Colonic mucosa (tissue), 4 donors: ENCODE results near the gene CNPY3. TPM values are rescaled to one million over a fixed set of nuclear protein-coding genes. Genes with fewer than 3 reads are reported as not detected.

Source experiments
- DNase-seq: peaks from one replicate; pipeline ENCODE4 v3.0.0-alpha.2; 2020
- H3K27ac ChIP-seq: fragments of 200-600 bp; one replicate; pipeline ENCODE4 v1.8.0; 2021
- H3K27me3 ChIP-seq: fragments of 200-600 bp; one replicate; pipeline ENCODE4 v1.8.0; 2021
- H3K36me3 ChIP-seq: fragments of 200-600 bp; one replicate; pipeline ENCODE4 v1.8.0; 2021
- H3K4me1 ChIP-seq: fragments of 200-600 bp; one replicate; pipeline ENCODE4 v1.8.0; 2021; ENCODE audit warnings: mild to moderate bottlenecking
- H3K4me3 ChIP-seq: fragments of 200-600 bp; one replicate; pipeline ENCODE4 v1.8.0; 2021
- H3K9ac ChIP-seq, 2 donors: one replicate each; pipeline ENCODE4 v1.7.0; 2013; ENCODE audit warnings: control low read depth in 2 of 2, low read depth in 2 of 2, low read length in 2 of 2
- H3K9me3 ChIP-seq: fragments of 200-600 bp; one replicate; pipeline ENCODE4 v1.8.0; 2021
- intact Hi-C: fragments of 100-400 bp; cut with DNase I; formaldehyde crosslinking; loops from one replicate; pipeline ENCODE4 v1.14.1; 2022
- total RNA-seq, 2 donors: library from RNA; stranded (reverse); fragmentation: NEBNext Ultra II Directional in 1 of 2; extraction: Animal tissue kit (Norgen Biotek cat#: 25700) in 1 of 2; gene quantifications; one replicate each; pipeline ENCODE4 v1.2.1, GENCODE V29; 2021
- TF ChIP-seq, protein P1 (sequence below): fragments of 200-600 bp; IDR thresholded peaks from one replicate; pipeline ENCODE4 v1.8.0; 2022; ENCODE audit warnings: antibody characterized with exemption, mild to moderate bottlenecking
- donor health status: healthy.
- donor health status: DM: no; HTN: no; CAD: no.
- donor health status: DM: no; HTN: no; CAD: no.

CNPY3 gene
- total RNA-seq, 2 donors from 2014 or later, result 31.1 to 47.9 TPM

GRCh38 chr6:42921801-42922200 is 7.5 kb upstream of the CNPY3 start:
- H3K27ac ChIP-seq, result no peak overlapping the region
- DNase-seq, result no peak
- no peak overlapping the region for H3K9ac ChIP-seq
- no peaks in the 10 kb centered on the region for H3K4me1 ChIP-seq
- TF ChIP-seq, protein P1, sequence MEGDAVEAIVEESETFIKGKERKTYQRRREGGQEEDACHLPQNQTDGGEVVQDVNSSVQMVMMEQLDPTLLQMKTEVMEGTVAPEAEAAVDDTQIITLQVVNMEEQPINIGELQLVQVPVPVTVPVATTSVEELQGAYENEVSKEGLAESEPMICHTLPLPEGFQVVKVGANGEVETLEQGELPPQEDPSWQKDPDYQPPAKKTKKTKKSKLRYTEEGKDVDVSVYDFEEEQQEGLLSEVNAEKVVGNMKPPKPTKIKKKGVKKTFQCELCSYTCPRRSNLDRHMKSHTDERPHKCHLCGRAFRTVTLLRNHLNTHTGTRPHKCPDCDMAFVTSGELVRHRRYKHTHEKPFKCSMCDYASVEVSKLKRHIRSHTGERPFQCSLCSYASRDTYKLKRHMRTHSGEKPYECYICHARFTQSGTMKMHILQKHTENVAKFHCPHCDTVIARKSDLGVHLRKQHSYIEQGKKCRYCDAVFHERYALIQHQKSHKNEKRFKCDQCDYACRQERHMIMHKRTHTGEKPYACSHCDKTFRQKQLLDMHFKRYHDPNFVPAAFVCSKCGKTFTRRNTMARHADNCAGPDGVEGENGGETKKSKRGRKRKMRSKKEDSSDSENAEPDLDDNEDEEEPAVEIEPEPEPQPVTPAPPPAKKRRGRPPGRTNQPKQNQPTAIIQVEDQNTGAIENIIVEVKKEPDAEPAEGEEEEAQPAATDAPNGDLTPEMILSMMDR, result no peak
- H3K27me3 ChIP-seq, result no peaks in the 10 kb centered on the region
- intact Hi-C loops, result no loop called here
- no peaks in the 10 kb centered on the region for H3K36me3 ChIP-seq
- no peaks in the 10 kb centered on the region for H3K9me3 ChIP-seq
- H3K4me3 ChIP-seq, result no peak overlapping the region

GRCh38 chr6:42923666-42924065 is 5.6 kb upstream of the CNPY3 start:
- no peak for DNase-seq
- H3K27ac ChIP-seq, result no peak overlapping the region
- H3K9ac ChIP-seq, result no peak overlapping the region
- no peaks in the 10 kb centered on the region for H3K9me3 ChIP-seq
- no peaks in the 10 kb centered on the region for H3K36me3 ChIP-seq
- no peaks in the 10 kb centered on the region for H3K27me3 ChIP-seq
- intact Hi-C loops, result no loop called here
- no peaks in the 10 kb centered on the region for H3K4me1 ChIP-seq
- no peak overlapping the region for H3K4me3 ChIP-seq
- TF ChIP-seq, protein P1, result no peak

- intact Hi-C loops, result no loop called here
- Histone ChIP-seq H3K27ac (no peak overlapping the region), H3K4me1 (peaks cover under 1% of the 10 kb centered on the region), H3K36me3 (no peaks in the 10 kb centered on the region), H3K9me3 (no peaks in the 10 kb centered on the region), H3K27me3 (no peaks in the 10 kb centered on the region), H3K9ac (no peak overlapping the region), H3K4me3 (no peak overlapping the region)
- no peak for DNase-seq
- TF ChIP-seq, protein P1, result no peak
Observed at GRCh38 chr6:42925248-42925857, 3.9 kb upstream of the CNPY3 start.

DNA sequence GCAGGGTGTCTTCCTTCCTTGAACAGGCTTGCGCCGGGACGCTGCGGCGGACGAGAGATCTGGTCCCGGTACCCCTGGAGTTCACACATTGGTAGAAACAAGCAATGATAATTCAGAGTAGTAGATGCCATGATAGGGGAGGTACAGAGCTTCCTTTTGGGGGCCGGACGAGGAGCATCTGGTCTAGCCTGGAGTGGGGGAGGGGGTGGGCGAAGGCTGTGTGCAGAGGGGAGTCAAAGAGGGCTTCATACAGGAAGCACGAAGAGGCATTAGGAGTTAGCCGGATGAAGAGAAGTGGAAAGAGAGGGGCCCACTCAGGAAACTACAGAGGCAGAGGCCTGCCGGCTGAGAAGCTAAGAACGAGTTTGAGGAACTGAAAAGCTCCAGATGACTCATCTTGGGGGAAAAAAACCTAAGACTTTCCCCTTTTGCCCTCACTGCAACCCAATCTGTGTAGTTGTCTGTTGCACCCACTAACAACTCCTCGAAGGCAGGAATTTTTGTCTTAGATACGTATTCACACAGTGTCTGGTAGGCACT is 611 bp downstream of the CNPY3 start:
- peaks cover 6% of the 10 kb centered on the region for H3K4me1 ChIP-seq
- no peak for DNase-seq
- peak overlapping the region; percentile 95 for H3K27ac ChIP-seq
- TF ChIP-seq, protein P1, result no peak
- intact Hi-C loops, result no loop called here
- no peaks in the 10 kb centered on the region for H3K27me3 ChIP-seq
- H3K4me3 ChIP-seq, result peak overlapping the region; percentile 70
- H3K9me3 ChIP-seq, result no peaks in the 10 kb centered on the region
- H3K9ac ChIP-seq, result peak overlapping the region; percentile 70 to 90
- H3K36me3 ChIP-seq, result peaks cover 6% of the 10 kb centered on the region

- H3K4me3 ChIP-seq, result no peak overlapping the region
- TF ChIP-seq, protein P1, result no peak
- no peak overlapping the region for H3K9ac ChIP-seq
- no peak overlapping the region for H3K27ac ChIP-seq
- H3K27me3 ChIP-seq, result no peaks in the 10 kb centered on the region
- no peak for DNase-seq
- H3K36me3 ChIP-seq, result peaks cover 14% of the 10 kb centered on the region
- H3K9me3 ChIP-seq, result no peaks in the 10 kb centered on the region
- H3K4me1 ChIP-seq, result peaks cover 6% of the 10 kb centered on the region
- intact Hi-C loops, result no loop called here
Observed at GRCh38 chr6:42932412-42932811, 3.1 kb downstream of the CNPY3 start.
